Neural cell (in vitro differentiated cells): Measurements from ENCODE around the gene BNIP3.

ENCODE experiments used
- EZH2 ChIP-seq: fragments of 200-600, 300-800 bp; shearing (Covaris generic), sonication (generic); IDR thresholded peaks from 2 replicates; pipeline ENCODE4 v1.6.1; 2014; ENCODE audit warnings: antibody characterized with exemption, low read length, borderline replicate concordance, mild to moderate bottlenecking; ENCODE audit not compliant: insufficient read depth, poor library complexity, severe bottlenecking
- MXI1 ChIP-seq: fragments of 450-650 bp; conservative IDR thresholded peaks from 2 replicates; pipeline ENCODE4 v1.6.1; 2014; ENCODE audit warnings: antibody characterized with exemption, mild to moderate bottlenecking; ENCODE audit not compliant: poor library complexity, severe bottlenecking
- POLR2AphosphoS5 ChIP-seq: IDR thresholded peaks from 2 replicates; pipeline ENCODE4 v1.6.1; 2012
- SMC3 ChIP-seq: fragments of 450-650 bp; conservative IDR thresholded peaks from 2 replicates; pipeline ENCODE4 v1.6.1; 2014; ENCODE audit warnings: antibody characterized with exemption, mild to moderate bottlenecking, moderate library complexity; ENCODE audit not compliant: poor library complexity
- TF ChIP-seq, protein P1 (sequence below): fragments of 450-650 bp; IDR thresholded peaks from 2 replicates; pipeline ENCODE4 v1.5.1; 2014; ENCODE audit warnings: antibody characterized with exemption, mild to moderate bottlenecking, moderate library complexity; ENCODE audit not compliant: poor library complexity, severe bottlenecking
- TF ChIP-seq, protein P2 (sequence below): IDR thresholded peaks from 2 replicates; pipeline ENCODE4 v1.6.1; 2012; ENCODE audit warnings: borderline replicate concordance

- TF ChIP-seq, protein P1, sequence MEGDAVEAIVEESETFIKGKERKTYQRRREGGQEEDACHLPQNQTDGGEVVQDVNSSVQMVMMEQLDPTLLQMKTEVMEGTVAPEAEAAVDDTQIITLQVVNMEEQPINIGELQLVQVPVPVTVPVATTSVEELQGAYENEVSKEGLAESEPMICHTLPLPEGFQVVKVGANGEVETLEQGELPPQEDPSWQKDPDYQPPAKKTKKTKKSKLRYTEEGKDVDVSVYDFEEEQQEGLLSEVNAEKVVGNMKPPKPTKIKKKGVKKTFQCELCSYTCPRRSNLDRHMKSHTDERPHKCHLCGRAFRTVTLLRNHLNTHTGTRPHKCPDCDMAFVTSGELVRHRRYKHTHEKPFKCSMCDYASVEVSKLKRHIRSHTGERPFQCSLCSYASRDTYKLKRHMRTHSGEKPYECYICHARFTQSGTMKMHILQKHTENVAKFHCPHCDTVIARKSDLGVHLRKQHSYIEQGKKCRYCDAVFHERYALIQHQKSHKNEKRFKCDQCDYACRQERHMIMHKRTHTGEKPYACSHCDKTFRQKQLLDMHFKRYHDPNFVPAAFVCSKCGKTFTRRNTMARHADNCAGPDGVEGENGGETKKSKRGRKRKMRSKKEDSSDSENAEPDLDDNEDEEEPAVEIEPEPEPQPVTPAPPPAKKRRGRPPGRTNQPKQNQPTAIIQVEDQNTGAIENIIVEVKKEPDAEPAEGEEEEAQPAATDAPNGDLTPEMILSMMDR: no peak
- TF ChIP-seq MXI1 (no peak), POLR2AphosphoS5 (no peak), EZH2 (no peak), SMC3 (no peak)
- TF ChIP-seq, protein P2, sequence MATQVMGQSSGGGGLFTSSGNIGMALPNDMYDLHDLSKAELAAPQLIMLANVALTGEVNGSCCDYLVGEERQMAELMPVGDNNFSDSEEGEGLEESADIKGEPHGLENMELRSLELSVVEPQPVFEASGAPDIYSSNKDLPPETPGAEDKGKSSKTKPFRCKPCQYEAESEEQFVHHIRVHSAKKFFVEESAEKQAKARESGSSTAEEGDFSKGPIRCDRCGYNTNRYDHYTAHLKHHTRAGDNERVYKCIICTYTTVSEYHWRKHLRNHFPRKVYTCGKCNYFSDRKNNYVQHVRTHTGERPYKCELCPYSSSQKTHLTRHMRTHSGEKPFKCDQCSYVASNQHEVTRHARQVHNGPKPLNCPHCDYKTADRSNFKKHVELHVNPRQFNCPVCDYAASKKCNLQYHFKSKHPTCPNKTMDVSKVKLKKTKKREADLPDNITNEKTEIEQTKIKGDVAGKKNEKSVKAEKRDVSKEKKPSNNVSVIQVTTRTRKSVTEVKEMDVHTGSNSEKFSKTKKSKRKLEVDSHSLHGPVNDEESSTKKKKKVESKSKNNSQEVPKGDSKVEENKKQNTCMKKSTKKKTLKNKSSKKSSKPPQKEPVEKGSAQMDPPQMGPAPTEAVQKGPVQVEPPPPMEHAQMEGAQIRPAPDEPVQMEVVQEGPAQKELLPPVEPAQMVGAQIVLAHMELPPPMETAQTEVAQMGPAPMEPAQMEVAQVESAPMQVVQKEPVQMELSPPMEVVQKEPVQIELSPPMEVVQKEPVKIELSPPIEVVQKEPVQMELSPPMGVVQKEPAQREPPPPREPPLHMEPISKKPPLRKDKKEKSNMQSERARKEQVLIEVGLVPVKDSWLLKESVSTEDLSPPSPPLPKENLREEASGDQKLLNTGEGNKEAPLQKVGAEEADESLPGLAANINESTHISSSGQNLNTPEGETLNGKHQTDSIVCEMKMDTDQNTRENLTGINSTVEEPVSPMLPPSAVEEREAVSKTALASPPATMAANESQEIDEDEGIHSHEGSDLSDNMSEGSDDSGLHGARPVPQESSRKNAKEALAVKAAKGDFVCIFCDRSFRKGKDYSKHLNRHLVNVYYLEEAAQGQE: no peak
Measured at GRCh38 chr10:131971591-131971990, 10.1 kb downstream of the BNIP3 start.
